ENCODE data around the gene OR2V1.
"Not testable (repeated sequence)": the region's sequence is repeated elsewhere in the genome, so short reads cannot be mapped to it uniquely, and the experiment has no call there.

The OR2V1 gene

GRCh38 chr5:181127456-181127855 lies 3.5 kb downstream of the OR2V1 start:
- no peak for DNase-seq

DNA sequence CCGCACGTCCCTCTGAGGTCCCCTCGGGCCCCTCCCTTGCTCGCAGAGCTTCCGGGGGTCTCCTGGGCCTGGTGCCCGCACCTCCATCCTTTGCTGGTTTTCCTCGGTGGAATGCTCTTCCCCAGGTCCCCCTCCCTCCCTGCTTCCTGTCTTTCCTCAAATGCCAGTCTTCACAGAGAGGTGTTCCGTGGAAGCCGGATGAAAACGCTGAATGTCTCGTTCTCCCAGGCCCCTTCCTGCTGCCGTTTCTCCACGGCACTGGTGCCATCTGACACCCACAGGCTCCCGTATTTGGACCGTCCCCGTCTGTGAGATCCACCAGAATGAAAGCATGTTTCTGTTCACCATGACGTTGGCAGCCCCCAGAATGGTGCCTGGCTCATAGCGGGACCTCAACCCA lies 4.1 kb downstream of the OR2V1 start:
- DNase-seq, result no peak

GRCh38 chr5:181124526-181124925 lies 6.4 kb downstream of the OR2V1 start:
- DNase-seq, result no peak

DNA sequence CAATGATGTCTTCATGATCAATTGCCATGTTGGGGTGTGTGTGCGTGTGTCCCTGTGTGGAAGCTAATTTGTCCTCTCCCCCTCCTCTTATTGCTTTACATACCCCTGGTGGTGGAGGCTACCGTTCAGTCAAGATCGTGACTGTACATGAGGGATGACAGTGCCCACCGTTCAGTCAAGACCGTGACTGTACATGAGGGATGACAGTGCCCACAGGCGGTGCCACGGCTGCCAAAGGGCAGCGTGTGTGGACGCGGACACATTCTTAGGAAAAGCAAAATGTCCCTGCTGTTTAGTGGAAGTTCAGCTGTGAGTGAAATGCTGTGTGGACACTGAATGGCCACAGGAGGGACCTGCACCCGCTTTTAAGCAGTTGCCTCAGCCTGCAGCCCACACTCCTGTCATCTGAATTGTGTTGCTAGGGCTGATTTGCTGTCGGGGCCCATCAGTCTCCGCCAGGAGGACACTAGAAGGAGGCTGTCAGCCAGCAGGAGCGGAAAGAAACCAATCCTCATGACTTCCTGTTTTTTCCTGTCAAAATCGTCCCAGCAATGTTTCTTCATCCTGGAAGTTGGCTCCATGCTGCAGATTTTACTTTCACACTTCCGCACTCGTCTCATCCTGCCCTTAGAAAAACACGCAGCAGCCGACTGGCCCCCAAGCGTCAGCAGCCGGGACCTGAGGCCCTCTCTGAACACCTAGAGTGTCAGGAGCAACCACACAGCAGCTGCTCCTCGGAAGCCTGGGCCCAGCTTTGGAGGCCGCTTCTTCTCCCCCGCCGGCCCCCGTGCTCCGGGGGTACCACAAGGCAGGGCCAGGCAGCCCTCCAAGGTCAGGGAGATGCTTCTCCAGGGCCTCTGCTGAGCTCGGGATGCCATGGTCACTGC lies 9.1 kb downstream of the OR2V1 start:
- no peak for DNase-seq

DNA sequence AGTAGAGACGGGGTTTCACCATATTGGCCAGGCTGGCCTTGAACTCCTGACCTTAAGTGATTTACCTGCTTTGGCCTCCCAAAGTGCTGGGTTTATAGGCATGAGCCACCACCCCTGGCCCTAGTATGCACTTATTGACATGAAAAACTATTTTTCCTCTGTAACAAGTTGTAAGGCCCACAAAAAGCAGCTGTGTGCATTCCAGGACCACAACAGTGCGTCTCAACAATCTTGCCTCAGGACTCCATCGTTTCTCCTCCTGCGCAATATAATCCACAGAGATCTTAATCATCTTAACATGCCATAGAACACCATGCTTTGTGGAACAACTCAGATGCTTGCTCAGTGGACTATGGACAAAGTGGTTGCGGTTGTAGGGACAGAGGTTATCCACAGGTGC lies 10.2 kb downstream of the OR2V1 start:
- DNase-seq, result no peak

GRCh38 chr5:181120306-181120705 lies 10.7 kb downstream of the OR2V1 start:
- DNase-seq, result no peak

DNA sequence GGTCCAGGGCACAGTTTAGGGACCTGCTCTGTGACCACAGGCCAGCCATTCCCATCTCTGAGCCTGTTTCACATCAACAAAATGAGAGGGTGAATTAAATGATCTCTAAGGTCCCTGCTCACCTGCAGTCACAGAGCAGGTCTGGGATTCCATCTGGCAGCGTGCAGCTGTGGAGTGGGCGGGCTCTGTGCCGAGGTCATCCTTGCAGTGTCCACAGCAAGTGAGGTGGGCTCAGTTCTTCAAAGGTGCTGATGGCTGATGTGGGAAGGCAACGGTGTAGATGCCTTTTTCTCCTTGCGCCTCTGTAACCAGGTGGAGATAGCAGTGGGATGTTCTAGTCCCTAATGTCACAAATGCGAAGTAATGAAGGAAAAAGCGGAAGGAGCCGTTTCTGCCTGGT lies 11.9 kb downstream of the OR2V1 start:
- DNase-seq, result no peak

DNA sequence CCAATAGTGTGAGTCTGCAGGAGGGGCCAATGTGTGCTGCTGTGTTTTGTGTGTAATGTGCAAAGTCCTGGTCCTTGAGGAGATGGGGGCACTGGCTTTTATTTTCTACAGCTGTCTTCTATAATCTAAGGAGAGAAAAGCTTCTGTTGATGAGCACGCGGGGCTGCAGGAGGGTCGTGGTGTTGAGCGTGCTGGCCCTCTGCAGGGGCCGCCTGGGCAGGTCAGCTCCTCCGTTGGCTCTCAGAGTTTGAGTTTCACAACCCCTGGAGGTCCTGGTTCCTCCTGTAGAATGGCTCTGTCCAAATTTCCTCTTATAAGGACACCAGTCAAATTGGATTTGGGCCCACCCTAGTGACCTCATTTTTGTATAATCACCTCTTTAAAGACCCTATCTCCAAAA lies 12.6 kb downstream of the OR2V1 start:
- DNase-seq, result no peak

DNA sequence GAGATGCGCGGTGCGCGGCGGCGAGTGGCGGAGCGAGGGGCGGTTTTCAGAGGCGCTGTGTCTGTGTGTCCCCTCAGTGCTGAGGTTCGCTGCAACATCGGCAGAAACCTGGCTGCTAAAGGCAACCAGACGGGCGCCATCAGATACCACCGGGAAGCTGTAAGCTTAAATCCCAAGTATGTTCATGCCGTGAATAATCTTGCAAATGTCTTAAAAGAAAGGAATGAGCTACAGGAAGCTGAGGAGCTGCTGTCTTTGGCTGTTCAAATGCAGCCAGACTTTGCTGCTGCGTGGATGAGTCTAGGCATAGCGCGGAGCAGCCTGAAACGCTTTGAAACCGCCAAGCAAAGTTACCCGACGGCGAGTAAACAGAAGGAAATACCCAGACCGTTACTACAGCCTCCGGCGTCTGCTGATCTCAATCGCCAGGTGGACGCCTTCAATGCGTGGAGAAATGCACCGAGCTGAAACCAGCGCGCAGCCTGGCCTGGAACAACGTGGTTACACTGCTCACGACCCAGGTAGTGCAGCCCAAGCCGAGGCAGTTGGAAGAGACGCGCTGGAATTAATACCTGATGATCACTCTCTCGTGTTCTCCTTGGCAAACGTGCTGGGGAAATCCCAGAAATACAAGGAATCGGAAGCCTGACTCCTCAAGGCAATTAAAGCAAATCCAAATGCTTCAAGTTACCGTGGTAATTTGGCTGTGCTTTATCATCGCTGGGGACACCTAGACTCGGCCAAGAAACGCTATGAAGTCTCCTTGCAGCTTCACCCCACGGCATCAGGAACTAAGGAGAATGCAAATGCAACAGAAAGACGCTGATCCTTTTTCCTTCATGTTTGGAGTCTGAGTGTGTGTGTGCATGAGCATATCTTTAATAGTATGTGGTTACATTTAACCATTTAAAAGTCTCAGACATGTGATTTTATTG lies 15.9 kb downstream of the OR2V1 start:
- DNase-seq, result no peak

- no peak for DNase-seq
Observed at GRCh38 chr5:181114284-181114843, 16.6 kb downstream of the OR2V1 start.

GRCh38 chr5:181113572-181113971 lies 17.4 kb downstream of the OR2V1 start:
- DNase-seq, result not testable (repeated sequence)

- peak; percentile 61 for DNase-seq
Observed at GRCh38 chr5:181112476-181112875, 18.5 kb downstream of the OR2V1 start.

- DNase-seq, result peak; percentile 41
Observed at GRCh38 chr5:181111010-181111409, 20.0 kb downstream of the OR2V1 start.

DNA sequence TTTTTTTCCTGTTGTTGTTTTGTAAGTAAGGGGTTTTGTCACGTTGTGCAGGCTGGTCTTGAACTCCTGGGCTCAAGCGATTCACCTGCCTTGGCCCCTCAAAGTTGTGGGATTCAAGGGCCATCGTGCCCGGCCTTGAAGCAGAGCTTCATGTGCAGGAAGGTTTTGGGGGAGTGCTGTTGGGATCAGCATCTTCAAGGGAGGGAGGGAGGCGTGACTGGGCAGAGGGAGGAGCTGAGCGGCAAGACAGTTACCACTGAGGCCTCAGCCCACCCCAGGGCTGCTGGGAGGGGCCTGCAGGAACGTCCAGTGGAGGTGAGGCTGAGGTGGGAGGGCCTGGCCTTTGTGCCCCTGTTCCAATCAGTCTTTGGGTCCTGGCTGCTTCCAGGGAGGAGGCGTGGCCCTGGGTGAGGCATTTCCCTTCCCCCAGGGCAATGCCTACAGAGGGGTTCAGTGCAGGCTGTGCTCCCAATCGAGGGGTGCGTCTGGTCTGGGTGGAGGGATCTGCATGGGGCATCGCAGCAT lies 21.4 kb downstream of the OR2V1 start:
- no peak for DNase-seq

DNA sequence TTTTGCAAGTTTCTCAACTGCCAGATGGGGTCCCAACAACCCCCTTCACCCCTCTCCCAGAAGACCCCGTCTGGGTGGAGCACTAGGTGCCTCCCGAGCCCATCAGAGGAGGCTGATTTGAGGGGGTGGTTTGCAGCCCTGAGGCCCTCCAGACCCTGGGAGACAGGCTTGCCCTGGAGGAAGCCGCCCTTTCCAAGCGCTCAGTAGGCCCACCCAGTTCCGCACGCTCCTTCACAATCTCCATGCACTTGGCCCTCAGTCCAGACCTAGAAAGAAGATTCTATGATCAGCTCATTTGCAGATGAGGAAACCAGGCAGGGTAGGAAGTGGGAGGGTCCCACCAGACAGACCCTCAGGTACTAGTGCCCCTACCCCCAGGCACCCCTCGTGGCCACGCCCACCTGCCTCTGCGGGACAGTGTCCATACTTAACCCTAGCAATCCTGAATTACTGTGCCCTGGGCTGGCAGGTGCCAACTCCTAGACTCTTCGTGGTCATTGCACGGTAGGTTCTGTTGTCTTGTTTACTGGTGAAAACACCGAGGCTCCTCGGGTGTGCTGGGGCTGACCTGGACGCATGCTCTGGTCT lies 22.3 kb downstream of the OR2V1 start:
- no peak for DNase-seq

DNA sequence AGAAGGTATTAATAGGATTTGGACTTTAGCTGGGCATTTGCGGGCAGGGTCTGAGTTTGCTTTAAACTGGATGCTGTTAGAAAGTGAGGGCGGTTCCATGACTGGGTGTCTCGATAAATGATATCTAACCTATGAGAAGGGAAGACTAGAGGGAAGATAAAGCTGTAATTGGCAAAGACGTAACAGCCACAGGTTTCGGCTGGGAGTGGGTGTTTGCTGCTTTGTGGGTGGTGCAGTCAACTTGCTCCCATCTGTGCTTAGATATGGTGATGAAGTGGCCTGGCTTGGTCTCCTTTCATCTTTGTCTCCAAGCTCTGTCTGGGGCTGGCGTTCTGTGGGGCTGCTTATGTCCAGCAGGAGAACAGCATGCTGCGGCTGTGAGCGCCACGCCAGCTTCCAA lies 23.3 kb downstream of the OR2V1 start:
- DNase-seq, result no peak

- no peak for DNase-seq
Observed at GRCh38 chr5:181105391-181106025, 25.5 kb downstream of the OR2V1 start.

DNA sequence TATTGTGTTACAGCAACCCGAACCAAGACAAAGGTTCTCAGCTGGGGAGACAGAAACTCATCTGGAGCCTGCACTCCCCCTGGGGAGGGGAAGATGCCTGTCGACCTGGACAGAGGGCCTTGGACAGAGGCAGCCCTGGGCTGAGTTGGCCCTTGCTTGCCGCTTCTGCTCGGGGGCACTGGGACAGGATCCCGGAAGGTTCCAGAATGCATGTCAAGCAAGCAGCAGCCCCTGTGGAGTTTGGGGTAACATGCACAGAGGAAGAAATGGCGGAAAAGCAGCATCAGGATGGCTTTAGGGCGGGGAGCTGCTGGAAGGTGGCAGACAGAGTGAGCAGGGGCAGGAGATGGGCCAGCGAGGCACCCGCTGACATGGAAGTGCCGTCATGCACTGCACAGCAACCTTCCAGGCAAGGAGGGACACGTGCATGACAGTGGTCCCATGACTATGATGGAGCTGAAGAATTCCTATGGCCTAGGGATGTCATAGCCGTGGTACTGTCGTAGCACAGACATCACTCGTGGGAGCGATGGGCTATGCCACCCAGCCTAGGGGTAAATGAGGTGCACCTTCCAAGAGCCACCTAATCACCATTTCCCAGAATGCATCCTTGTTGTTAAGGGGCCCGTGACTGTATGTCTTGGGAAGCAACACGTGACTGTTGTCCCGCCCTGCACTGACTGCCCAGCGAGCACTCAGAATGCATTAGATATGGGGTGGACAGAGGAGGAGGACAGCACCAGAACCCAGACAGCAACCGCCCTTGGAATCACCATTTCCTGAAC lies 26.2 kb downstream of the OR2V1 start:
- not testable (repeated sequence) for DNase-seq

DNA sequence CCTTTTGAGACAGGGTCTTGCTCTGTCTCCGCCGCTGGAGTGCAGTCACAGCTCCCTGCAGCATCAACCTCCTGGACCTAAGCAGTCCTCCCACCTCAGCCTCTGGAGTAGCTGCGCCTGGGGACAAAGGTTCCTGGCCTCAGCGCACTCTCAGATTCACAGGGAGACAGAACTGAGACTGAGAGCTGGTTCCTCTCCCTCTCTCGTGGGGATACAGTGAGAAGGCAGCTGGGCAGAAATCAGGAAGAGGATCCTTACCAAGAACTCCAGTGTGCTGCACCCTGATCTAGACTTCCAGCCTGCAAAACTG lies 26.8 kb downstream of the OR2V1 start:
- not testable (repeated sequence) for DNase-seq

GRCh38 chr5:181101930-181102674 lies 28.9 kb downstream of the OR2V1 start:
- DNase-seq, result not testable (repeated sequence)
